LNCAP (cell line): ENCODE results near the gene FRMD4A.

Source experiments
- TF ChIP-seq, protein P1 (sequence below): fragments of 450-650 bp; IDR thresholded peaks from 2 replicates; pipeline ENCODE4 v1.5.1; 2017; ENCODE audit warnings: mild to moderate bottlenecking

The FRMD4A gene

DNA sequence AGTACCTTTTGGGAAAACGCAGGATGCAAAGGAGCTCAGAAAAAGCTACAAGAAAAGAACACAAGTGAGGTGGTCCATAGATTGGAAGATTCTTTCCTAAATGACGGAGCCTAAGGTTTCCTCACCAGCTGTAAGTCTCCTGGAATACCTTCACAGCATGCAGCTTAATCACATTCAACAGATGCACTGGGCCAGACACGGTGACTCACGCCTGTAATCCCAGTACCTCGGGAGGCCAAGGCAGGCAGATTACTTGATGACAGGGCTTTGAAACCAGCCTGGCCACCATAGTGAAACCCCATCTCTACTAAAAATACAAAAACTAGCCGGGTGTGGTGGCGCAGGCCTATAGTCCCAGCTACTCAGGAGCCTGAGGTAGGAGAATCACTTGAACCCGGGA lies 228.7 kb downstream of the FRMD4A start:
- TF ChIP-seq, protein P1, sequence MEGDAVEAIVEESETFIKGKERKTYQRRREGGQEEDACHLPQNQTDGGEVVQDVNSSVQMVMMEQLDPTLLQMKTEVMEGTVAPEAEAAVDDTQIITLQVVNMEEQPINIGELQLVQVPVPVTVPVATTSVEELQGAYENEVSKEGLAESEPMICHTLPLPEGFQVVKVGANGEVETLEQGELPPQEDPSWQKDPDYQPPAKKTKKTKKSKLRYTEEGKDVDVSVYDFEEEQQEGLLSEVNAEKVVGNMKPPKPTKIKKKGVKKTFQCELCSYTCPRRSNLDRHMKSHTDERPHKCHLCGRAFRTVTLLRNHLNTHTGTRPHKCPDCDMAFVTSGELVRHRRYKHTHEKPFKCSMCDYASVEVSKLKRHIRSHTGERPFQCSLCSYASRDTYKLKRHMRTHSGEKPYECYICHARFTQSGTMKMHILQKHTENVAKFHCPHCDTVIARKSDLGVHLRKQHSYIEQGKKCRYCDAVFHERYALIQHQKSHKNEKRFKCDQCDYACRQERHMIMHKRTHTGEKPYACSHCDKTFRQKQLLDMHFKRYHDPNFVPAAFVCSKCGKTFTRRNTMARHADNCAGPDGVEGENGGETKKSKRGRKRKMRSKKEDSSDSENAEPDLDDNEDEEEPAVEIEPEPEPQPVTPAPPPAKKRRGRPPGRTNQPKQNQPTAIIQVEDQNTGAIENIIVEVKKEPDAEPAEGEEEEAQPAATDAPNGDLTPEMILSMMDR = no peak

- TF ChIP-seq, protein P1 = no peak
Observed at GRCh38 chr10:14099885-14100284, 230.8 kb downstream of the FRMD4A start.

GRCh38 chr10:14093730-14094484 lies 236.8 kb downstream of the FRMD4A start:
- TF ChIP-seq, protein P1 = peak; percentile 50; the same call in 1 of the 2 replicates

GRCh38 chr10:14092799-14093198 lies 237.9 kb downstream of the FRMD4A start:
- TF ChIP-seq, protein P1 = no peak

DNA sequence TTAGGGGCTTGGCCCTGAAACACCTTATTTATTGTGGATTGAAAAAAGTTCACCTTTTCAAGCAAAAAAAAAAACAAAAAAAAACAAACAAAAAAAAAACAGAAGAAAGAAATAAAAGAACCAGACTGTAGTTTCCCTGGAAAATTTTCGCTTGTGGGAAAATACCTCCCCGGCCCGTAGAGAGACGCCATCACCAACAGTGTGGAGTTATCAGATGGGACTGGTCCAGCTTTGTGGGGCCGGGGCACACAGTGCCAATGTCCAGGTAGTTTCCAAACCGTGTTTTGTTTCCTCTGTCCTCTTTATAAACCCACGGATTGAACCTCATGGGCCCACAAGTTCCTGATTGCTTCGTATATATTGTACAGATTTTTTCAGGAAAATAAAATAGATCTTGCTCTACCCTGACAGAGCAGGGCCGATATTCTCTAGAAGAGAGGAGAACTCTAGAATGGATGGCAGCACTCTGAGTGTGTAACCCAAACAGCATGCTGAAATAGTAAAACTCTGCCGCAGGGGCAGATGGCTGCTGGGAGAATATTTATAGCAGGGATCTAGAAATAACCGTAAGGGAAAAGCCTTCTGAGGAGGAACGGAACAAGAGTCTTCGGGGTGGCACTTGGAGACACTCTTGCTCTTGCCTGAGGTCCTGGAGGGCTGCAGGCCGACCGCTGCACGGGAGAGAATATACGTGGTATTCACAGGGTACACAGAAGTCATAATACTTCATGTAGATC lies 241.0 kb downstream of the FRMD4A start:
- TF ChIP-seq, protein P1 = no peak

DNA sequence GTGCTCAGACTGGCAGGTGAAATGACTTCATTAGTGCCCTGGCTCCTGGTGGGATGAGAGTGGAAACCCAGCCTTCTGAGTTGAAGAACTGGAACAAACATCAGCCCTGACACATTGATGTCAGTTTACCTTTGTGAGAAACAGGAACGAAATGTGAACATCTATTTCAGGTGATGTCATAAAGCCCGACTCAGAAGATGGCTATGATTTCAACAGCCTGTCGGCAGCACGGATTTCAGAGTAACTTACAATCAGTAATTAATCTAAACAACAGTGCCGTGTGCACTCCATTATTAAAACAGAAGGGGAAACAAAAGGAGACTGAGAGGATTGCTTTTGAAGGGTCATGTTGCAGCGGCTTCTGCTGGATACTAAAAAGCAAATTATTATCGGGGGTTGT lies 243.2 kb downstream of the FRMD4A start:
- TF ChIP-seq, protein P1 = no peak

DNA sequence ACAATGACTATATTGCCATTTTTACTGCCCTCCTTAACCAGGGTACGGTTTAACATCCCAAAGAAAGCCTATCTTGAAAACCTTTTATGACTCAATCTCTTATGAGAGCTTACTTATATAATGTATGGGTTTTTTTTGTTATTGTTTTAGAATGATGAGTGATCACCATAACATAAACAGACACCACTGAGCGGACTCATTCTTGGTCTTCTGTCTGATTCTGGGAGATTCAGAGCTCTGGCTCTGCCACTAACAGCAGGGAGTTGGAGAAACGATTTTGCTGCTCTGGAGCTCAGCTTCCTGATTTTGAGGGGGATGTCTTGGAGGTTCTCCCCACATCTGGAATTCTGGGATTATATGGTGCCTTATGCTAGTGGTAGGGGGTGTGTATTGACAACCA lies 244.1 kb downstream of the FRMD4A start:
- TF ChIP-seq, protein P1 = no peak
